ENCODE measurements around the gene MRC2. TPM values are rescaled to one million over a fixed set of nuclear protein-coding genes. Genes with fewer than 3 reads are reported as not detected.
"Not testable (repeated sequence)": the region's sequence is repeated elsewhere in the genome, so short reads cannot be mapped to it uniquely, and the experiment has no call there.

MRC2 gene
- polyA plus RNA-seq, 3 donors = 0.04 TPM; not detected in 2

DNA sequence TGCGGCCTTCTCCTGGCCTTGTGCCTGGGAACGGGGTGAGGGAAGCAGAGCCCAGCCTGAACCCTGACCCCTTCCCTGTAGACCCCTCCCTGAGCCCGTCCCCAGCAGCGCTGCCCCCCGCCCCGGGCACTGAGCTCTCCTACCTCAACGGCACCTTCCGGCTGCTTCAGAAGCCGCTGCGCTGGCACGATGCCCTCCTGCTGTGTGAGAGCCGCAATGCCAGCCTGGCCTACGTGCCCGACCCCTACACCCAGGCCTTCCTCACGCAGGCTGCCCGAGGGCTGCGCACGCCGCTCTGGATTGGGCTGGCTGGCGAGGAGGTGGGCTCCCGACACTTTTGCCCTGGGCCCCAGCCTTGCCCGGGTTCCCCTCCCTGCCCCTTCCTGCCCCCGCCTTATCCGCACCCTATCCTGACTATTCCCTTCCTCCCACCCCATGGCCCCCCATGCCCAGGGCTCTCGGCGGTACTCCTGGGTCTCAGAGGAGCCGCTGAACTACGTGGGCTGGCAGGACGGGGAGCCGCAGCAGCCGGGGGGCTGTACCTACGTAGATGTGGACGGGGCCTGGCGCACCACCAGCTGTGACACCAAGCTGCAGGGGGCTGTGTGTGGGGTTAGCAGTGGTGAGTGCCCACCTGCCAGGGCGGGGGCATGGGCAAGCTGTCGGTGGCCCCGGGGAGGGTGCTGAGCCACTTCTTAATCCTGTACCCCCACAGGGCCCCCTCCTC, 62.1 kb downstream of the MRC2 start:
- Mint-ChIP-seq H3K4me1 (peaks cover 4% of the 10 kb centered on the region), H3K27me3 (ENCODE audit: low read depth in 3 of 3) (peaks cover 0 to 4% (median 1%) of the 10 kb centered on the region in 3 donors), H3K9me3 (no peaks in the 10 kb centered on the region), H3K36me3 (no peaks in the 10 kb centered on the region), H3K4me3 (no peak overlapping the region), H3K27ac (no peak overlapping the region)
- TF ChIP-seq, protein P1, sequence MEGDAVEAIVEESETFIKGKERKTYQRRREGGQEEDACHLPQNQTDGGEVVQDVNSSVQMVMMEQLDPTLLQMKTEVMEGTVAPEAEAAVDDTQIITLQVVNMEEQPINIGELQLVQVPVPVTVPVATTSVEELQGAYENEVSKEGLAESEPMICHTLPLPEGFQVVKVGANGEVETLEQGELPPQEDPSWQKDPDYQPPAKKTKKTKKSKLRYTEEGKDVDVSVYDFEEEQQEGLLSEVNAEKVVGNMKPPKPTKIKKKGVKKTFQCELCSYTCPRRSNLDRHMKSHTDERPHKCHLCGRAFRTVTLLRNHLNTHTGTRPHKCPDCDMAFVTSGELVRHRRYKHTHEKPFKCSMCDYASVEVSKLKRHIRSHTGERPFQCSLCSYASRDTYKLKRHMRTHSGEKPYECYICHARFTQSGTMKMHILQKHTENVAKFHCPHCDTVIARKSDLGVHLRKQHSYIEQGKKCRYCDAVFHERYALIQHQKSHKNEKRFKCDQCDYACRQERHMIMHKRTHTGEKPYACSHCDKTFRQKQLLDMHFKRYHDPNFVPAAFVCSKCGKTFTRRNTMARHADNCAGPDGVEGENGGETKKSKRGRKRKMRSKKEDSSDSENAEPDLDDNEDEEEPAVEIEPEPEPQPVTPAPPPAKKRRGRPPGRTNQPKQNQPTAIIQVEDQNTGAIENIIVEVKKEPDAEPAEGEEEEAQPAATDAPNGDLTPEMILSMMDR (IDR thresholded peaks at IDR 0.05) = no peak
- no peak overlapping the region for H2AFZ ChIP-seq (ENCODE audit: insufficient read depth, low read depth, low read length, poor library complexity, severe bottlenecking)
- no peak overlapping the region for H3K4me2 ChIP-seq (replicated peaks; ENCODE audit: extremely low read depth, low read length, poor library complexity, severe bottlenecking)
- no peak overlapping the region for H3K4me3 ChIP-seq (replicated peaks in 1 of 3; ENCODE audit: low read depth in 2 of 3, low read length in 3 of 3)
- H3K79me2 ChIP-seq (ENCODE audit: insufficient read depth, low read length) = no peaks in the 10 kb centered on the region
- H3K27me3 ChIP-seq (ENCODE audit: control insufficient read depth in 2 of 2, insufficient read depth in 2 of 2, low read length in 2 of 2) = no peaks in the 10 kb centered on the region
- WGBS (ENCODE audit: insufficient coverage) = 89% methylated on average over 24 of the region's 37 CpGs
- no peaks in the 10 kb centered on the region for H4K20me1 ChIP-seq (ENCODE audit: insufficient read depth, low read length)
- H3K9me3 ChIP-seq (replicated peaks in 1 of 2; ENCODE audit: control insufficient read depth in 1 of 2, insufficient read depth in 1 of 2, low read length in 2 of 2) = no peaks in the 10 kb centered on the region
- intact Hi-C loops (cut with micrococcal nuclease) = no loop called here
- no peak overlapping the region for H3K27ac ChIP-seq (ENCODE audit: low read depth in 1 of 2, low read length in 2 of 2)
- no peak for DNase-seq
- no peak overlapping the region for H3K9ac ChIP-seq (ENCODE audit: insufficient read depth, low read length, poor library complexity, severe bottlenecking)
- no peaks in the 10 kb centered on the region for H3K36me3 ChIP-seq (replicated peaks in 1 of 2; ENCODE audit: control insufficient read depth in 1 of 2, insufficient read depth in 2 of 2, low read length in 2 of 2)
- H3K4me1 ChIP-seq (ENCODE audit: control insufficient read depth in 1 of 2, insufficient read depth in 2 of 2, low read length in 2 of 2) = no peaks in the 10 kb centered on the region

DNA sequence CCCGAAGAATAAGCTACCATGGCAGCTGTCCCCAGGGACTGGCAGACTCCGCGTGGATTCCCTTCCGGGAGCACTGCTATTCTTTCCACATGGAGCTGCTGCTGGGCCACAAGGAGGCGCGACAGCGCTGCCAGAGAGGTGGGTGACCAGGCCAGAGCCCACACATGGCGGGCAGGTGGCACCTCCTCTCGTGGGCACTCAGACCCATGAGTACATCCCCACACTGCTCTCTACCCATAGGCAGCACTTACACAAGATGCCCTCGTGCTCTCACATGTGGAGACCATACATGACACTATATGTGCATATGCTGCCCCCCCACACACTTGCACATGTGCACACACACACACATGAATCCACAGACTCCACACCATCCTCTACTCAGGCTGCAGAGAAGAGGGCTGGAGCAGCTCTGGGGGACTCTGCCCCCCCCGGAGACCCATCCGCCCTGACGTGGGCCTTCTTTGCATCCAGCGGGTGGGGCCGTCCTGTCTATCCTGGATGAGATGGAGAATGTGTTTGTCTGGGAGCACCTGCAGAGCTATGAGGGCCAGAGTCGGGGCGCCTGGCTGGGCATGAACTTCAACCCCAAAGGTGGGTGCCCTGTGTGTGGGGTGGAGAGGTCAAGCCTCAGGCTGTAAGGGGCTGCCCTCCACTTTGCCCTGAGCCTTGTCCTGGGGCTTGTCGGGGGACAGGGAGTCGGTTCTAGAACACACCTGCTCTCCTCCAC, 62.9 kb downstream of the MRC2 start:
- 96% methylated on average over 16 of the region's 19 CpGs for whole genome bisulfite sequencing (ENCODE audit: insufficient coverage)
- TF ChIP-seq, protein P1 (IDR thresholded peaks at IDR 0.05) = no peak
- Histone ChIP-seq H3K79me2 (ENCODE audit: insufficient read depth, low read length) (no peaks in the 10 kb centered on the region), H3K27me3 (ENCODE audit: control insufficient read depth in 2 of 2, insufficient read depth in 2 of 2, low read length in 2 of 2) (no peaks in the 10 kb centered on the region), H2AFZ (ENCODE audit: insufficient read depth, low read depth, low read length, poor library complexity, severe bottlenecking) (no peak overlapping the region), H3K9me3 (replicated peaks in 1 of 2; ENCODE audit: control insufficient read depth in 1 of 2, insufficient read depth in 1 of 2, low read length in 2 of 2) (no peaks in the 10 kb centered on the region), H3K36me3 (replicated peaks in 1 of 2; ENCODE audit: control insufficient read depth in 1 of 2, insufficient read depth in 2 of 2, low read length in 2 of 2) (no peaks in the 10 kb centered on the region), H3K4me3 (replicated peaks in 1 of 3; ENCODE audit: low read depth in 2 of 3, low read length in 3 of 3) (no peak overlapping the region), H3K4me1 (ENCODE audit: control insufficient read depth in 1 of 2, insufficient read depth in 2 of 2, low read length in 2 of 2) (peaks cover 4 to 5% of the 10 kb centered on the region in 2 donors), H3K4me2 (replicated peaks; ENCODE audit: extremely low read depth, low read length, poor library complexity, severe bottlenecking) (no peak overlapping the region), H3K27ac (ENCODE audit: low read depth in 1 of 2, low read length in 2 of 2) (no peak overlapping the region), H4K20me1 (ENCODE audit: insufficient read depth, low read length) (no peaks in the 10 kb centered on the region), H3K9ac (ENCODE audit: insufficient read depth, low read length, poor library complexity, severe bottlenecking) (no peak overlapping the region)
- intact Hi-C loops (cut with micrococcal nuclease) = no loop called here
- H3K27me3 Mint-ChIP-seq (ENCODE audit: low read depth in 3 of 3) = peaks cover 0 to 4% (median 3%) of the 10 kb centered on the region in 3 donors
- no peak for DNase-seq
- peaks cover 0 to 3% (median 0%) of the 10 kb centered on the region in 7 donors for H3K9me3 Mint-ChIP-seq
- H3K4me1 Mint-ChIP-seq = peaks cover 7% of the 10 kb centered on the region
- H3K4me3 Mint-ChIP-seq = no peak overlapping the region
- H3K27ac Mint-ChIP-seq = no peak overlapping the region
- H3K36me3 Mint-ChIP-seq = no peaks in the 10 kb centered on the region

DNA sequence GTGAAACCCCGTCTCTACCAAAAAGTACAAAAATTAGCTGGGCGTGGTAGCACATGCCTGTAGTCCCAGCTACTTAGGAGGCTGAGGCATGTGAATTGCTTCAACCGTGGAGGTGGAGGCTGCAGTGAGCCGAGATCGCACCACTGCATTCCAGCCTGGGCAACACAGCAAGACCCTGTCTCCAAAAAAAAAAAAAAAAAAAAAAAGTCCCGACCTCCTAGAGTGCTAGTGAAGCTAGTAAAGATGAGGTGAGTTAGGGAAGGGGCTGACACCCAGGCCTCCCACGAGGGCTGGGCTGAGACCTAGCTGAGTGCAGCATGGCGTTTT, 64.1 kb downstream of the MRC2 start:
- H3K9me3 Mint-ChIP-seq; H3K27ac ChIP-seq (ENCODE audit: low read depth in 1 of 2, low read length in 2 of 2); H3K27me3 ChIP-seq (ENCODE audit: control insufficient read depth in 2 of 2, insufficient read depth in 2 of 2, low read length in 2 of 2); H3K27ac Mint-ChIP-seq; H4K20me1 ChIP-seq (ENCODE audit: insufficient read depth, low read length); H3K4me1 Mint-ChIP-seq; H3K9me3 ChIP-seq (replicated peaks in 1 of 2; ENCODE audit: control insufficient read depth in 1 of 2, insufficient read depth in 1 of 2, low read length in 2 of 2); H3K4me1 ChIP-seq (ENCODE audit: control insufficient read depth in 1 of 2, insufficient read depth in 2 of 2, low read length in 2 of 2); H3K9ac ChIP-seq (ENCODE audit: insufficient read depth, low read length, poor library complexity, severe bottlenecking); H2AFZ ChIP-seq (ENCODE audit: insufficient read depth, low read depth, low read length, poor library complexity, severe bottlenecking); H3K27me3 Mint-ChIP-seq (ENCODE audit: low read depth in 3 of 3); DNase-seq; H3K79me2 ChIP-seq (ENCODE audit: insufficient read depth, low read length); H3K4me3 Mint-ChIP-seq; H3K36me3 ChIP-seq (replicated peaks in 1 of 2; ENCODE audit: control insufficient read depth in 1 of 2, insufficient read depth in 2 of 2, low read length in 2 of 2); H3K4me2 ChIP-seq (replicated peaks; ENCODE audit: extremely low read depth, low read length, poor library complexity, severe bottlenecking); H3K4me3 ChIP-seq (replicated peaks in 1 of 3; ENCODE audit: low read depth in 2 of 3, low read length in 3 of 3); intact Hi-C loops (cut with micrococcal nuclease); H3K36me3 Mint-ChIP-seq: not testable (repeated sequence)
- 93% methylated on average over 2 of the region's 8 CpGs for WGBS (ENCODE audit: insufficient coverage)
